GM18873 (cell line): ENCODE results near the gene C14orf180.
"Not testable (repeated sequence)": the region's sequence is repeated elsewhere in the genome, so short reads cannot be mapped to it uniquely, and the experiment has no call there.

ENCODE experiments used
- ATAC-seq: cut with Tn5 transposase; IDR thresholded peaks from one replicate; pipeline ENCODE4 v1.9.1; 2021; ENCODE audit warnings: mild to moderate bottlenecking, moderate library complexity, moderate number of reproducible peaks; ENCODE audit not compliant: unreplicated experiment, low FRiP score

The C14orf180 gene

DNA sequence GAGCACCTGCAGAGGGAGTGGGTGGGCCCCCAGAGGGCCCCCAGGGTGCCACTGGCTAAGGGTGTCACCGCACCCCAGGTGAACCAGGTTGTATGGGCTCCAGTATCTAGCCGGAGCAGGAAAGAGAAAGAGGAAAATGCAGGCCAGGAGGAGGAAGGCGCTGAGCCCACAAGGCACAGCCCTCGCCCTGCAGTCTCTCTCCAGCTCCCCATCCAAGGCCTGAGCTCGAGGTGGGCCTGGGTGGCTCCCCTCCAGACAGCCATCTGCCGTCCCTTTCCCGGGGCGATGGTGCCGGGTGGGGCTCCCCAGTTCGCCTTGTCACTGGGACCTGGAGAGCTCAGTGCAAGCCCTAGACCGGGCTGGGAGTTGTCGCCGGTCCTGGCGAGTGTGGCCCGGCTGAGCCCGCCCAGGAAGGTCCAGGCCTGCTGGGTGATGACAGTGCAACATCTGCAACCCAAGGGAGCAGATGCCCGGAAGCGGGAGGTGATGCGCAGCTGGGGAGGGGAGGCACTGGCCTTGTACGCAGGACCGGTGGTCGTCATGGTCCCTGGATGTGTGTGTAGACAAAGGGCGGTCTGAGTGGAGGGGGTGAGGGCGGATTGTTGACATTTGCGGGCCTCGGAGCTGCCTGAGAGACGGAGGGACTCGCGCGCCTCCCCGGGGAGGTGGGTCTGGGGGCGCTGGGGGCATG, 24.3 kb downstream of the C14orf180 start:
- ATAC-seq, result no peak

DNA sequence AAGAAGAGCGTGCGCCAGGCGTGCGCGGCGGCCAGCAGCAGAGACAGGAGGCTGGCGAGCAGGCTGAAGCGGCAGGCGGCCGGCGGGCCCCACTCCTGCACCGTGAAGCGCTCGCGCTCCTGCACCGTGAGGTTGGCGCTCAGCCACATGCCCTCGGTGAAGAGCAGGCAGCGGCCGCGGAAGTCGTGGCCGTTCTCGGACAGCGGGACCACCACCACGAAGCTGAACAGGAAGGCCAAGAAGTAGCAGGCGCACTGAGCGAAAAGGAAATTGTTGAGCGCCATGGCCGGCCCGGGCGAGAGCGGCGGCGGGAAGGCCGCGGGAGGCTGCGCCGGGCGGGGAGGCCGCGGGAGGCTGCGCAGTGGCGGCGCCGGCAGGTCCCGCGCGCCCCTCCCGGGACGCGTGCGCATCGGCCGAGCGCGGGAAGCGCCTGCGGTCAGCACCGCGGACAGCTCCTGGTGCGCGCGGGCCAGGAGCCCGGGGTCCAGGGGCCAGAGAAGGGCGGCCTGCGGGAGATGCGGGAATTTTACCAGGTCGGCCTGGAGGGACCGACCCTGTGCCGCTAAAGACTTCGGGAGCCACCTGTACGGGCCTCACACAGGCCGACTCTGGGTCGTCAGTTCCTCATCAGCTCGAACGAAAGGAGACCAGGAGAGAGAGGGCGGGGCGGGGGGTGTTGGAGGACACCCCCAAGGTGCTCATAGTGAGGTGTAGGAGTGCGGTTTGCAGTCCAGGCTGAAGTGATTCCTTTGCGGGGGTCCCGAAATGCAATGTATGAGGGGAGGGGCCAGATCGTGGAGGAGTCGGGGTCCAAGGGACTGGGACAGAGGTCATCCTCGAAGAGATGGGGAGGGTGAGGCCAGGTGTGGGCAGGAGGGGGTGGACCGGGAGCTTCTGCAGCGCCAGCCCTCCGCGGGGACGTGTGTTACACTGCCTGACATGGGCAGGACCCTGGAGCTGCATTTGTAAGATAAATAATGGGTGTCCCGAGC, 25.2 kb downstream of the C14orf180 start, which contains the start of gene TMEM179:
Gene TMEM179, minus strand, starts transcription at position 315 of the 992 bp plus-strand sequence. Its CDS starts 31 bp downstream, at position 284.
- no peak for ATAC-seq

DNA sequence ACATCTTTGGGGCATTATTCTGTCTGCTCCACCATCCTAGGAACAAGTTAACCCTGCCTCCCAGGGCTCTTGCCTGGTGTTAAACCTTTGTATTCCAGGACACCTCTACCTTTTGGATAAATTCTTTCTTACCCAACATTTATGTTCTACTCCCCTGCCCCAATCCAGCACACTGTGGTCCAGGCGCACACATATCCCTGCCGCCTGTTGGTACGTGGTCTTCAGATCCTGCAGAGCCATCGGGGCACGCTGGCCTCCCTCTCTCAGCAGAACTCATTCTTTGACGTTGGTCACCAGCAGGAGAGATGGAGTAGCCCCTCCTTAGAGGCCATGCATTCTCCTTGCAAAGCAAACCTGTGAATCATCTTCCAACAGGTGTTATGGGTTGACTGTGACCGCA, 30.1 kb downstream of the C14orf180 start:
- ATAC-seq, result no peak

DNA sequence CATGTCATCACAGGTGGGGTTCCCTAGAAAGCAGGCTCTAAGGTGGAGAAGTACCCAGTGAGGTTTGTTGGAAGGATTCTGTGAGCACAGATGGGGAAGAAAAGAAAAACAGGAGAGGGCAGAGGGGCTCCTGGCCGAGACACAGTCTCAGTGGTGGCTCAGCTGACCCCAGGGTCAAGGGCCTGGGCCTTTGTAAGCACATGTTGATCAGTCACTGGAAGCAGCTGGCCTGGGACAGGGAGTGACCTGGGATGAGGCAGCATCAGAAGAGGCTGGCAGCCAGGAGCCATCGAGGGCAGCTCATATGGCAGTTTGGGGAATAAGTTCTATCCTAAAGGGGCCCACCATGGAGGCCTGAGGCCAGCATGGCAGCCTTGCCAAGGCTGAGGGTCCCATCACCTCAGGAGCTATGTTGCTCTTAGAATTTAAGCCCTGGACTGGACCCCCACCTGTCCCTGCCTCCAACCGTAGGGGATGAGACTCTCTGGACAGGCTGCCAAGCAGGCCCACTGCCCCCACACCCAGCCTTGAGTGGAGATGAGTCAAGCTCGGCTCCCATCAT, 31.3 kb downstream of the C14orf180 start:
- no peak for ATAC-seq

DNA sequence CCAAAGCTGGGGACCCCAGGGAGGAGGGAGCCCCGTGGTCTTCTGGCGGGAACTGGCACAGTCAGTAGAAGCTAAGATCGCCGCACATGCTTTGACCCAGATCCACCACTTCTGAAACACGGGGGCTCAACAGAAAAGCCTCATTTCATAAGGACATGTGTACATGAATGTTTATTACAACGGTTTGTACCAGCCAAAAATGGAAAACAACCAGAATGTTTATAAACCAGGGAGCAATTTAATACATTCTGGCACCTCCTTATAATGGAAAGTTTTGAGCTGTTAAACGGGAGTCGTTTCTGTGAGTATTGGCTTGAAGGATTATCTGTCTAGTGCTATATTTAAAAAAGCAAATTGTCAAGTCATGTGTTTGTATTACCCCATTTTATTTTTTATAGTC, 32.3 kb downstream of the C14orf180 start:
- no peak for ATAC-seq

DNA sequence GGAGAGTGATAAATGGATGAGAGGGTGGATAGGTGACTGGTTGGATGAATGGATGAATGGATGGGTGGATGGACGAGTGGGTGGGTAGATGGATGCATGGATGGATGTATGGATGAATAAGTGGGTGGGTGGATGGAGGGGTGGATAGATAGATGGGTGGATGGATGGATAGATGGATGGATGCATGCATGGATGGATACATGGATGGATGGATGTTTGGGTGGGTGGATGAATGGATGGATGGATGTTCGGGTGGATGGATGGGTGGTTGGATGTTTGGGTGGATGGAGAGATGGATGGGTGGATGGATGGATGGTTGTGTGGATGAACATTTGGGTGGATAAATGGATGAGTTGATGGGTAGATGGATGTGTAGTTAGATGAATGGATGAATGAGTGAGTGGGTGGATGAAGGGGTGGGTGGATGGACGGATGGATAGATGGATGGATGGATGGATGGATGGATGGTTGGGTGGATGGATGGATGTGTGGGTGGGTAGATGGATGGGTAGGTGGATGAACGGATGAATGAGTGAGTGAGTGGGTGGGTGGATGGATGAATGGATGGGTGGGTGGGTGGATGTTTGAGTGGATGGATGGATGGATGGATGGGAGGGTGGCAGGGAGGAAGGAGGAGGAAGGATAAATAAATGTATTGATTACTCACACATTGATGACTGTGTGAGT, 34.7 kb downstream of the C14orf180 start:
- no peak for ATAC-seq

DNA sequence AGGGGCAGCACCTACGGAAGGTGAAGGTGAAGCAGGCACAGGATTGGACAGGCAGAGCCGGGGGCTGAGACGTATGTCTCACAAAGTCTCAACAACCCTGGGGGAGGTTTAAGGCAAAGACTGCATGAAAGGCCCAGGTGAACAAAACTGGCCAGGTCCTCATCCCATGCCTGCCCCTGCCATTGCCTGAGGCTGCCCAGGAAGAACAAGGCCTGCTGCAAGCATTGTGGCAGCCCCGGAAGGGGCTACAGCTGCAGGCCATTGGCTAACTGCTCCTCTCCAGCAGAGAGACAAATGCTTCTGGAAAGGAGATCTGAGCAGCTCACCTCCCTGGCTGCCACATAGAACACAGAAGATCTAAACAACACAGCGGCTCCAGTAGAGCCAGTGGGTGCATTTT, 45.4 kb downstream of the C14orf180 start:
- ATAC-seq, result no peak

DNA sequence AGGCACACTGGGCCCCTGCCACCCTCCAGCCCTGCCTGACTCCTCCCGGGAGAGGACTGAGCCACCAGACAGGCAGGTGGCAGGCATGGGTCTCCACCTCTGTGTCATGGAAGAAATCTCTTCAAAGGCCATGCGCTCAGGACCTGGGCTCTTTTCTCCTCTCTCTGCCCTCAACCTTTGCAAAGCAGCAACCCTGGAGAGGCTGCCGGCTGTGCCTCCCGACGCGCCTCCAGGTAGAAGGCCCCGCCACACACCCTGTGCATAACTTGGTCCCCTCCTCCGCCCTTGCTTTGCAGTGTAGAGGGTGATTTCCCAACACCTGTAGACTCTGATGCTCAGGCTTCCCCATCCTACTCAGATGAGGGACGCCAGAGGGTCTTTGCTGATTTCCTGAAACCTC, 53.2 kb downstream of the C14orf180 start:
- no peak for ATAC-seq

DNA sequence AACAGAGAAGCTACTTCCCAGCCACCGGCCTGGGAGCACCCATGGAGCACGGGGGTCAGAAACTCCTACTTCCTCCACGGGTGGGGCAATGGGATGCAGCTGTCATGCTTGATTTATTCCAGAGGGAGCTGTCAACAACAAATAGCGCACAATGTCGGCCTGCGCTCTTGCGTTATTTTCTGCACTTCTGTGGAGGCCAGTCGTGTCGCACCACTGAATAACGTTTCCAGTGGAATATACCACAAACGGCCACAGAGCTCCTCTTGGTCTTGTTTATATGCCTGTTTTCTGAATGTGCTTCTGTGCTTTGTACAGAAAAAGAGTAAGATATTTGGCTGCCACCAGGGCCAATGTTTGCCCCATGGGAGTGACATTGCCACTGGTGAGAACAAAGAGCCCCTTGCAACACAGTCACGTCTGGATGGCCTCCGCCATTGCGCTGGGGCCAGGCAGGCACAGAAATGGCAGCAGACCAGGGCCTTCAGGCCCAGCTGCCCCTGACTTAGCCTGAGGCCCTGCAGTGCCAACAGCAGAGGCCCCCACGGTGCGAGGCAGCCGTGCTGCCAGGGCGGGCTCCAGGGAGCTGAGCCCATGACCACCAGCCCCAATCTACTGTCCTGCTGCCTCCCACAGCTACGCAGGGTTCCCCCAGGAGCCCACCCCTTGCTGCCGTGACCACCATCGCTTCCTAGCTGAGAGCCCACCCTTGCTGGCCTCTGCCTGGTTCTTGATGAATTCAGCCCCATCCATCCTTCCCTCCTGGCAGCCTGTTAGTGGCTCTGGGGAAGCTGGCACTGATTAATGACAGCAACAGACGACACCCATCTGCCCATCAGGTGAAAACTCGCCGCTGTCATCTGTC, 53.9 kb downstream of the C14orf180 start:
- ATAC-seq, result no peak

DNA sequence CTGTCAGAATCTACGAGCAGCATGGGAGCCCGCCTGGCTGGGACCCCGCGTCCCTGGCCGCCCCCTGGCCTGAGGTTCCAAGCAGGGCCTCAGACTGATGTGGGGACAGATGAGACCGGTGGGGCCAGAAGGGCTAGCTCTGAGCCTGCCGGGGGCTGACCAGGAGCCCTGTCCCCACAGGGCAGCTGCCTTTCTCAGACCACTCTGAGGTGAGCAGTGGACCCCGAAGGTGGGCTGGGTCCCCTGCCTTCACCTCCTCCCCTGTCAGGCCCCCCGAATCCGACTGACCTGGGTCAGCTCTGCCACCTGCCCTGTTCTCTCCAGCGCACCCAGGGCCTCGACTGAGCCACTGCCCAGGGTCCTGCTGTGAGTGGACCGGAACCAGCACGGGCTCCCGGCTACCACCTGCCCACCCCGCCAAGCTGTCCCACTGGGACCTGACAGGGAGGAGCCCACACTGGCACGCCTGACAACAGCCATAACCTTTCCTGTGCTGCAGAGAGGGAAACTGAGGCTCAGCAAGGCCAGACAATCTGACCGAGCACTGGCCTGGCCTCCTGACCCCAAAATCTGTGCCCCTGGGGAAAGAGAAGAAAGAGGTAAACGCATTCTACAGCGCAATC, 54.7 kb downstream of the C14orf180 start:
- no peak for ATAC-seq

DNA sequence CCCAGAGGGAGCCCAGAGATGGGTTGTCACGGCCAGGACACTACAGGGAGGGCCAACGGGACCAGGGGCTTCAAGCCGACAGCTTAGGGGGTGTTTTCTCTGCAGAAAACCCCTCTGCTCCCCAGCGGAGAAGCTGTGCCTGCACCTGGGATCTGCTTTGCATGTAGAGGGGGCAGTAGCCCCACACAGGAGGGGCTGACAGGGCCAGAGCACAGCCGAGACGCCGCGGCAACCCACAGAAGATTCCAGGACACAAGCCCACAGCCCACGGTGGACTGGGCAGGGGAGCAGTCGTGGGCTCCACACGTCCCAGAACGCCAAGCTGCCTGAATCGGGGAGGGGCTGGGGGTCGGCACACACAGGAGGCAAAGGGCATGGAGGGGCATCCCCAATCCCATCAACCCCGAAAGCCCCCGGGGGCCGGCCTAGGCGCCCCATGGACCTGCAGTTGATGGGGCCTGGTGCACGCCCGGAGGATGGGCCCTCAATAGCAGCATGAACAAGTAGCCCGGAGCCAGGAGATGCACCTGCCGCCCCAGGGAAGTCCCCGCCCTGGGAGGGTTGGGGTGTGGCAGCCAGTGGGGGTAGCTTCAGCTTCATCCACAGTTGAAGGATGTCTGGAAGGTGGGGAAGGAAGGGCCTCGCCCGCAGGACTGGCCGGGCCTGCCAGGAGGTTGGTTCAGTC, 55.5 kb downstream of the C14orf180 start:
- ATAC-seq, result no peak

DNA sequence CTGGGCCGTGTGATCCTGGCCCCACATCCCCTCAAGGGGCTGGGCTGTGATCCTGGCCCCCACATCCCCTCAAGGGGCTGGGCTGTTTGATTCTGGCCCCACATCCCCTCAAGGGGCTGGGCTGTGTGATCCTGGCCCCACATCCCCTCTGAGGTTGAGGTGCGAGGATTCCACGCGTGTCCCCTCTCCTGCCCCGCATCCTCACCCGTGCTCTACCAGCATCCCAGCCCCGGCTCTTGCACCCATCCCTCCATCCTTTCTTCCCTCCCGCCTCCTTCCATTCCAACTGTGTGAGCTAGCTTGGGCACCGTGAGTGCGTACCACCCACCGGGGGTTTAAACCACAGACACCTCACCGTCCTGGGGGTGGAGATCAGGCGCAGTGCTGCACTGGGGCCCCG, 56.2 kb downstream of the C14orf180 start:
- ATAC-seq, result no peak

DNA sequence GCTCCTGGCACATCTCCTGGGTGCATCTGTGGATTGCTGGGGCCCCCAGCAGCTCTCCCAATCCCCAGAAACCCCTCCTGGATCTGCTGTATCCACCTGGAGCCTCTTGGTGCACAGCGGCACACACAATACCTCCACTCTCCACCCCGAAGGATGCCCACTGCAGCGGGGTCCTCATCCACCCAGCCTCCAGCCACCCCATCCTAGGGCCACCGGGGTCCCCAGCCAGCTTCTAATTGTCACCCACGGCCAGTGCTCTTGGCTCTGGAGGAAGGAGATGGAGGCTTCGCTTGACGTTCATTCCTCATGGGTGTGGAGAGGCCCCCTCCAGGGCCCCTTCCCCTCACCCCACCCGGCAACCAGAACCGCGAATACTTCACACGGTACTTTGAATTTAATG, 56.6 kb downstream of the C14orf180 start:
- no peak for ATAC-seq

DNA sequence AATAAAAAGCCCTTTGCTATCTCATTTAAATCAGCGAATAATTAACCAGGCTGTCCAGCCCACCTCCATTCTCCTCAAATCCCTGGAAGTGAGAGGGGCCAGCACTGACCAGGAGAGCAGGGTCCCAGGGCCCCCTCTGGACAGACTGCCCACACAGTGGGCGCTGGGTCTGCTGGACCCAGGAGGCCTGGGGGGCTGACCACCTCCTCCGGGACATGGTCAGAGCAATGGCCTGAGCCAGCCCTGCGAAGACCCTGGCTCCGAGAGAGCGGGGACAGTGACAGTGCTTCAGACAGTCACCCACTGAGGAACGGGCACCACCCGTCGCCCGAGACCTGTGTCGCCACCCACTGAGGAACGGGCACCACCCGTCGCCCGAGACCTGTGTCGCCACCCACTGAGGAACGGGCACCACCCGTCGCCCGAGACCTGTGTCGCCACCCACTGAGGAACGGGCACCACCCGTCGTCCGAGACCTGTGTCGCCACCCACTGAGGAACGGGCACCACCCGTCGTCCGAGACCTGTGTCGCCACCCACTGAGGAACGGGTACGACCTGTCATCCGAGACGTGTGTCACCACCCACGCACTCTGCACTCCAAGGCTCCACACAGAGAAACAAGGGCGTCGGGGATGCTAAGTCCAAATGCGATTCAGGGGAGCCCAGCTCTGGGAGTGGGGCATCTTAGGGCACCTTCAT, 57.4 kb downstream of the C14orf180 start:
- ATAC-seq, result not testable (repeated sequence)

DNA sequence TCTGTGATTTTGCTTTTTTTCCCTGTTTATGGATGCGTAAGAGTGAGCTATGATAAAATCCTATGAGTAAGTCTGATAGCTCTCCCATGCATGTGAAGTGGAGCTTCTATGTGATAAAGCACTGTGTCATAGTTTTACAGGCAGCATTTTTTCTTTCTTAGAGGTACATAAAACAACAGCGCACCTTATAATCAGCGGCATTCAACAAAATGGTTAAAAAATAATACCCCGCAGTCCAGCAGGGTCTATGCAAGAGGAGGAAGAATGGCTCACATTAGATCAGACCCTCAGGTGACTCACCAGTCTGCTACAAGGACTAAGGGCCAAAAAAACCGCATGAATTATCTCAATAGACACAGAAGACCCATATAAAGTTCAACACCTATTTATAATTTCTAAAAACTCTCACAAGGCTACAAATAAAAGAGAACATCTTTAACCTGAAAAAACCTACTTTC, 58.0 kb downstream of the C14orf180 start:
- no peak for ATAC-seq

DNA sequence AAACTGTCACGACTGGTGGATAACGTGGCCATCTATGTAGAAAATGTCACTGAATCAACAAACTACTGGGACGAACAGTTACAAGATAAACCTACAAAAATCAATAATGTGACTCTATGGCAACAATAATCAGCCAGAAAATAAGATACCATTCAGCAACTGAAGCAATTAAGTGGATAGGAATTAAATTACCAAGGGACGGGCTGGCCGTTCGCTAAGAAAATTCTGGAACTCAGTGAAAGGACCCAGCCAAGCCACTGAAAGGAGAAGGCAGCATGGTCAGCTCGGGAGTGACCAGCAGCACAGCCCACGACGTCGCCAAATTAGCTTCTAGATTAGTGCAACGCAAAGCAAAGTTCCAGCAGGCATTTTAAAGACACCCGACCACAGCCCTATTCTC, 58.6 kb downstream of the C14orf180 start:
- no peak for ATAC-seq

DNA sequence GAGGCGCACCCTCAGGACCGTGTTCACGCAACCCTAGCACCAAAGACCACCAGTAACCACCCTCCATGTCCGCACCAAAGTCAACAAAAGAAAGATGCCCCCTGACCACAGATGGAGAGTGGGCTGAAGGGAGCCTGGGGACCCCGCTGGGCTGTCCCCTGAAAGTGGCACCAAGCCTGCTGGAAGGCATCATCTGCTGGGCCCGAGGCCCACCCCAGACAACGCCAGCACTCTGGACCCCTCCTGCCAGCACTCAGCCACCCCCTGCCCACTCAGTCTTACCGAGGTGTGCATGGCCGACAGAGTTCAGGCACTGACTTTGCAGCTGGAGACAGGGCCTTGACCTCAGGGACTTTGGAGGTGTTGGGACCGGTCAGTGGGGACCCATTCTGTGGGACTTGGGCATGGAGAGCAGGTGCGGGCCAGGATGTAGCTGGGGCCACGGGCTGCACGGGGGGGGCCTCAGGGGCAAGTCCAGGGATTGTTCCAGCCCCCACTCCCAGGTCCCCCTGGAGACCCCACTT, 59.4 kb downstream of the C14orf180 start:
- ATAC-seq, result no peak

DNA sequence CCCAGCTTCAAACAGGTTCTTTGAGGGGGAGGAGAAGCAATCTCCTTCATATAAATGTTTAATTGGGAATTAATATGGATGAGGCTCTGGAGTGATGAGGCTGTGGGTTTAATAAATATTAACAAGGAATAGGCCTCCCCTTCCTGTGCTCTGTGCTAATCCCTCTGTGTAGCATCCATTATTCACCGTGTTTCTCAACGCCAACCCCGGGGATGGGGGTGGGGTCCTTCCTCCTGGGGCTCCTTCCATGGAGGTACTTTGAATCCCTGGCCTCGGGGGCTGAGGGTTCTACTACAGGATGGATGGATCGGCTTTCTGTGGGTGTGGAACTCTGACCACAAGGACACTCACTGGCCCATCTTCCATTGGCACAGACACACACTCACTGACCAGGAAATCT, 59.9 kb downstream of the C14orf180 start:
- ATAC-seq, result no peak
